IPS DF 6.9 (cell line): ENCODE measurements around the gene ZBTB8B.

Experiments
- DNase-seq: peaks from one replicate; pipeline ENCODE4 v3.0.0-alpha.2; 2013; ENCODE audit warnings: low read depth, low spot score
- H3K27ac ChIP-seq: one replicate; pipeline ENCODE4 v1.5.1; 2013; ENCODE audit warnings: low read length, control low read depth
- H3K27me3 ChIP-seq: 2 replicates; pipeline ENCODE4 v1.6.1; 2013; ENCODE audit warnings: mild to moderate bottlenecking, low read length; ENCODE audit not compliant: control insufficient read depth, insufficient read depth
- H3K36me3 ChIP-seq: 2 replicates; pipeline ENCODE4 v1.6.1; 2013; ENCODE audit warnings: low read length; ENCODE audit not compliant: control insufficient read depth, insufficient read depth
- H3K4me1 ChIP-seq: 2 replicates; pipeline ENCODE4 v1.6.1; 2013; ENCODE audit warnings: low read length; ENCODE audit not compliant: control insufficient read depth, insufficient read depth
- H3K4me3 ChIP-seq: 2 replicates; pipeline ENCODE4 v1.5.1; 2013; ENCODE audit warnings: mild to moderate bottlenecking, low read length
- H3K9me3 ChIP-seq: 2 replicates; pipeline ENCODE4 v1.6.1; 2013; ENCODE audit warnings: low read length, inconsistent platforms; ENCODE audit not compliant: control insufficient read depth, insufficient read depth
- WGBS: extraction: QIAGEN DNeasy Blood & Tissue Kit; methylation state at CpG from one replicate; pipeline ENCODE4 v1.1.7; 2013; ENCODE audit warnings: mixed read lengths, missing lambda C conversion rate; ENCODE audit not compliant: insufficient read length, insufficient coverage; 5-methylcytosine and 5-hydroxymethylcytosine counted together

The ZBTB8B gene

GRCh38 chr1:32503153-32503552 is 38.3 kb downstream of the ZBTB8B start:
- Histone ChIP-seq H3K9me3 (no peaks in the 10 kb centered on the region), H3K4me1 (no peaks in the 10 kb centered on the region), H3K4me3 (no peak overlapping the region), H3K36me3 (no peaks in the 10 kb centered on the region), H3K27me3 (no peaks in the 10 kb centered on the region), H3K27ac (no peak overlapping the region)
- no CpG with 5 or more reads among the region's 7 CpGs for WGBS
- no peak for DNase-seq

DNA sequence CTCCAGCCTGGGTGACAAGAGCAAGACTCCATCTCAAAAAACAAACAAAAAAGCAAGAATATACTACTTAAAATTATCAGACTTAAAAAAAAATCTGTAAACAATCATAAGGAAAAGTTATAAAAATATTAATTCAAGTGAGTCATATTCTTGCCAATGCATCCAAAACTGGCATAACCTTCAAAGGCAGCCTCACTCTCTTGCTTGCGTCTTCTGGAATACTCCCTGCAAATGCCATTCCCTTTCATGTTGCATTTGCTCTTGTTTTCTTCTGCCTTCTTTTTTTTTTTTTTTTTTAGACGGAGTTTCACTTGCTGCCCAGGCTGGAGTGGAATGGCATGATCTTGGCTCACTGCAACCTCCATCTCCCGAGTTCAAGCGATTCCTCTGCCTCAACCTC is 42.1 kb downstream of the ZBTB8B start:
- H3K27ac ChIP-seq: no peak overlapping the region
- no CpG with 5 or more reads among the region's 4 CpGs for WGBS
- H3K27me3 ChIP-seq: no peaks in the 10 kb centered on the region
- DNase-seq: no peak
- H3K36me3 ChIP-seq: no peaks in the 10 kb centered on the region
- no peak overlapping the region for H3K4me3 ChIP-seq
- no peaks in the 10 kb centered on the region for H3K9me3 ChIP-seq
- no peaks in the 10 kb centered on the region for H3K4me1 ChIP-seq

DNA sequence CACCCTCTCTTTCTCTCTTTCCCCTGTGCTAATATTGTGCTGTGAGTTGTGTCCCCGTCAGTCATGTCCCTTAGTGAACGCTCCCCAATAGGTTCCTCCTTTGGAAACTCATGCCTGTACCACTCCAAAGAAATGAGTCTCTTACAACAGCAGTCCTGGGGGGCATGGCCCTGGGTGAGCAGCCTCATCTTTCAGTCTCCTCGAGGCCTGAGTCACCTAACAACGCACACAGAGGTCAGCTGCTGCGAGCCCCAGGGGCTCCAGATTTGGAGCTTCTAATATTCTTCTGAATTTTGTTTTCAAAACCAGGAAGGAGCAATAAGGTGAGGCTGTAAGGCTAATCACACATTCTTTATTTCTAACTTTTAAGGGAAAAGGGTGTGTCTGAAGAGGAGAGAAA is 43.9 kb downstream of the ZBTB8B start:
- Histone ChIP-seq H3K27me3 (no peaks in the 10 kb centered on the region), H3K27ac (no peak overlapping the region), H3K4me1 (no peaks in the 10 kb centered on the region), H3K36me3 (no peaks in the 10 kb centered on the region), H3K9me3 (no peaks in the 10 kb centered on the region), H3K4me3 (no peak overlapping the region)
- no peak for DNase-seq
- WGBS: no CpG with 5 or more reads among the region's 5 CpGs

GRCh38 chr1:32509939-32510338 is 45.1 kb downstream of the ZBTB8B start:
- Histone ChIP-seq H3K27me3 (no peaks in the 10 kb centered on the region), H3K9me3 (no peaks in the 10 kb centered on the region), H3K27ac (no peak overlapping the region), H3K4me3 (no peak overlapping the region), H3K4me1 (no peaks in the 10 kb centered on the region), H3K36me3 (no peaks in the 10 kb centered on the region)
- no CpG with 5 or more reads among the region's 1 CpG for WGBS
- no peak for DNase-seq
